Spleen (tissue), 7 donors: ENCODE measurements around the gene RHOU.

Experiments
- CTCF ChIP-seq, 11 experiments: fragments of 200-600 bp in 7 of 11; fragments of 450-650 bp in 4 of 11; sonication (generic) in 4 of 11; IDR thresholded peaks in 8 of 11; conservative IDR thresholded peaks in 3 of 11; 1 replicate in 7 of 11; 2 replicates in 4 of 11; pipeline versions ENCODE4 v1.4.0 to v1.8.0; 2016 to 2021; ENCODE audit warnings: antibody characterized with exemption in 11 of 11, inconsistent platforms in 4 of 11, mild to moderate bottlenecking in 1 of 11
- POLR2A ChIP-seq, 3 donors: fragments of 450-650 bp; IDR thresholded peaks; one replicate each; pipeline ENCODE4 v1.5.1; 2017; ENCODE audit warnings: antibody characterized with exemption in 3 of 3, mild to moderate bottlenecking in 1 of 3
- POLR2AphosphoS5 ChIP-seq, 3 donors: sonication (generic); formaldehyde crosslinking; IDR thresholded peaks; one replicate each; pipeline ENCODE4 v1.5.1; 2017; ENCODE audit warnings: antibody characterized with exemption in 3 of 3
- donor health status: DM: no; HTN: no; CAD: no; lungs with moderate emphysema.
- donor health status: DM: no; HTN: no; CAD: no.
- donor health status: DM: no; HTN: no; CAD: no.

- TF ChIP-seq CTCF (IDR thresholded peaks at IDR 0.05 in 8 of 11, conservative IDR thresholded peaks at IDR 0.05 in 3 of 11) = no peak
- TF ChIP-seq POLR2AphosphoS5 (IDR thresholded peaks at IDR 0.05) = no peak
- TF ChIP-seq POLR2A (IDR thresholded peaks at IDR 0.05) = no peak
Measured at GRCh38 chr1:228778026-228778425, 42.7 kb downstream of the RHOU start.
